ENCODE measurements around the gene SNX2.

SNX2 gene

GRCh38 chr5:122789461-122790171 lies 14.7 kb downstream of the SNX2 start:
- H3K27ac ChIP-seq (ENCODE audit: low read depth, low read length) = no peak overlapping the region
- H3K4ac ChIP-seq (ENCODE audit: low read depth, low read length) = peak overlapping the region; percentile 24
- H3K9ac ChIP-seq (ENCODE audit: low read length) = no peak overlapping the region
- H2AK5ac ChIP-seq (ENCODE audit: low read length) = no peak overlapping the region
- no CpG with 5 or more reads among the region's 5 CpGs for whole genome bisulfite sequencing (ENCODE audit: extremely low coverage, insufficient coverage, insufficient read length)
- H3K27me3 ChIP-seq (ENCODE audit: insufficient read depth, low read length) = no peaks in the 10 kb centered on the region
- no peak overlapping the region for H3K4me2 ChIP-seq (ENCODE audit: low read length)
- no peak overlapping the region for H2BK12ac ChIP-seq (ENCODE audit: low read length)
- no peak overlapping the region for H3K14ac ChIP-seq (ENCODE audit: low read length)
- H3K79me2 ChIP-seq (ENCODE audit: control insufficient read depth, insufficient read depth, low read length, poor library complexity) = peaks cover 7% of the 10 kb centered on the region
- no peak overlapping the region for H2BK5ac ChIP-seq (ENCODE audit: low read depth, low read length, poor library complexity)
- no peaks in the 10 kb centered on the region for H3K4me1 ChIP-seq (ENCODE audit: control insufficient read depth in 1 of 2, insufficient read depth in 2 of 2, low read length in 2 of 2)
- H3K36me3 ChIP-seq (ENCODE audit: control insufficient read depth in 1 of 2, insufficient read depth in 2 of 2, low read length in 2 of 2) = peaks cover 0 to 2% of the 10 kb centered on the region in 2 experiments
- H2BK120ac ChIP-seq (ENCODE audit: insufficient read depth, low read length, poor library complexity) = no peak overlapping the region
- no peak overlapping the region for H3K4me3 ChIP-seq (ENCODE audit: low read depth, low read length)
- H4K12ac ChIP-seq (ENCODE audit: low read depth, low read length) = no peak overlapping the region
- no peak overlapping the region for H4K91ac ChIP-seq (ENCODE audit: low read depth, low read length)
- H3K18ac ChIP-seq (ENCODE audit: low read length) = no peak overlapping the region
- no peaks in the 10 kb centered on the region for H3K79me1 ChIP-seq (ENCODE audit: low read length)
- DNase-seq = no peak
- H4K8ac ChIP-seq (ENCODE audit: low read depth, low read length) = no peak overlapping the region
- no peak overlapping the region for H2AFZ ChIP-seq (ENCODE audit: insufficient read depth, low read length, poor library complexity)
- H3K23ac ChIP-seq (ENCODE audit: low read length) = no peak overlapping the region
- H3K9me3 ChIP-seq (ENCODE audit: insufficient read depth, low read depth, low read length) = no peaks in the 10 kb centered on the region

GRCh38 chr5:122790354-122791103 lies 15.6 kb downstream of the SNX2 start:
- H3K36me3 ChIP-seq (ENCODE audit: control insufficient read depth in 1 of 2, insufficient read depth in 2 of 2, low read length in 2 of 2) = peaks cover 0 to 2% of the 10 kb centered on the region in 2 experiments
- no peak overlapping the region for H2BK5ac ChIP-seq (ENCODE audit: low read depth, low read length, poor library complexity)
- no peak overlapping the region for H4K8ac ChIP-seq (ENCODE audit: low read depth, low read length)
- no peaks in the 10 kb centered on the region for H3K27me3 ChIP-seq (ENCODE audit: insufficient read depth, low read length)
- no peak overlapping the region for H3K14ac ChIP-seq (ENCODE audit: low read length)
- no peak overlapping the region for H4K91ac ChIP-seq (ENCODE audit: low read depth, low read length)
- 100% methylated on average over 1 of the region's 5 CpGs for WGBS (ENCODE audit: extremely low coverage, insufficient coverage, insufficient read length)
- no peak overlapping the region for H3K23ac ChIP-seq (ENCODE audit: low read length)
- H3K9me3 ChIP-seq (ENCODE audit: insufficient read depth, low read depth, low read length) = no peaks in the 10 kb centered on the region
- no peak overlapping the region for H3K18ac ChIP-seq (ENCODE audit: low read length)
- H3K4me1 ChIP-seq (ENCODE audit: control insufficient read depth in 1 of 2, insufficient read depth in 2 of 2, low read length in 2 of 2) = no peaks in the 10 kb centered on the region
- no peak overlapping the region for H3K4ac ChIP-seq (ENCODE audit: low read depth, low read length)
- H3K9ac ChIP-seq (ENCODE audit: low read length) = no peak overlapping the region
- H3K79me2 ChIP-seq (ENCODE audit: control insufficient read depth, insufficient read depth, low read length, poor library complexity) = peaks cover 7% of the 10 kb centered on the region
- no peak for DNase-seq
- H2BK12ac ChIP-seq (ENCODE audit: low read length) = no peak overlapping the region
- H2AK5ac ChIP-seq (ENCODE audit: low read length) = no peak overlapping the region
- no peak overlapping the region for H2BK120ac ChIP-seq (ENCODE audit: insufficient read depth, low read length, poor library complexity)
- H4K12ac ChIP-seq (ENCODE audit: low read depth, low read length) = no peak overlapping the region
- no peak overlapping the region for H3K4me2 ChIP-seq (ENCODE audit: low read length)
- no peak overlapping the region for H3K4me3 ChIP-seq (ENCODE audit: low read depth, low read length)
- no peak overlapping the region for H2AFZ ChIP-seq (ENCODE audit: insufficient read depth, low read length, poor library complexity)
- no peak overlapping the region for H3K27ac ChIP-seq (ENCODE audit: low read depth, low read length)
- H3K79me1 ChIP-seq (ENCODE audit: low read length) = no peaks in the 10 kb centered on the region

GRCh38 chr5:122805481-122805880 lies 30.6 kb downstream of the SNX2 start:
- Histone ChIP-seq H3K23ac (ENCODE audit: low read length) (no peak overlapping the region), H3K4me1 (ENCODE audit: control insufficient read depth in 1 of 2, insufficient read depth in 2 of 2, low read length in 2 of 2) (no peaks in the 10 kb centered on the region), H2AK5ac (ENCODE audit: low read length) (no peak overlapping the region), H3K14ac (ENCODE audit: low read length) (no peak overlapping the region), H4K8ac (ENCODE audit: low read depth, low read length) (no peak overlapping the region), H3K4me2 (ENCODE audit: low read length) (no peak overlapping the region), H2BK5ac (ENCODE audit: low read depth, low read length, poor library complexity) (no peak overlapping the region), H3K79me1 (ENCODE audit: low read length) (no peaks in the 10 kb centered on the region), H3K4me3 (ENCODE audit: low read depth, low read length) (no peak overlapping the region), H2AFZ (ENCODE audit: insufficient read depth, low read length, poor library complexity) (no peak overlapping the region), H3K27ac (ENCODE audit: low read depth, low read length) (no peak overlapping the region), H2BK12ac (ENCODE audit: low read length) (no peak overlapping the region), H3K27me3 (ENCODE audit: insufficient read depth, low read length) (no peaks in the 10 kb centered on the region), H3K79me2 (ENCODE audit: control insufficient read depth, insufficient read depth, low read length, poor library complexity) (no peaks in the 10 kb centered on the region), H3K4ac (ENCODE audit: low read depth, low read length) (no peak overlapping the region), H4K12ac (ENCODE audit: low read depth, low read length) (no peak overlapping the region), H3K9me3 (ENCODE audit: insufficient read depth, low read depth, low read length) (peaks cover 2% of the 10 kb centered on the region), H3K18ac (ENCODE audit: low read length) (no peak overlapping the region), H4K91ac (ENCODE audit: low read depth, low read length) (no peak overlapping the region), H3K9ac (ENCODE audit: low read length) (no peak overlapping the region), H3K36me3 (ENCODE audit: control insufficient read depth in 1 of 2, insufficient read depth in 2 of 2, low read length in 2 of 2) (peaks cover 15 to 16% of the 10 kb centered on the region in 2 experiments), H2BK120ac (ENCODE audit: insufficient read depth, low read length, poor library complexity) (no peak overlapping the region)
- DNase-seq = peak; percentile 10 to 66
- WGBS (ENCODE audit: extremely low coverage, insufficient coverage, insufficient read length) = no CpG with 5 or more reads among the region's 2 CpGs

- Histone ChIP-seq H2AK5ac (ENCODE audit: low read length) (no peak overlapping the region), H2BK120ac (ENCODE audit: insufficient read depth, low read length, poor library complexity) (no peak overlapping the region), H3K27ac (ENCODE audit: low read depth, low read length) (no peak overlapping the region), H3K79me2 (ENCODE audit: control insufficient read depth, insufficient read depth, low read length, poor library complexity) (no peaks in the 10 kb centered on the region), H3K9me3 (ENCODE audit: insufficient read depth, low read depth, low read length) (no peaks in the 10 kb centered on the region), H3K4me1 (ENCODE audit: control insufficient read depth in 1 of 2, insufficient read depth in 2 of 2, low read length in 2 of 2) (no peaks in the 10 kb centered on the region), H3K4me3 (ENCODE audit: low read depth, low read length) (no peak overlapping the region), H3K4me2 (ENCODE audit: low read length) (no peak overlapping the region), H2BK5ac (ENCODE audit: low read depth, low read length, poor library complexity) (no peak overlapping the region), H4K8ac (ENCODE audit: low read depth, low read length) (no peak overlapping the region), H3K4ac (ENCODE audit: low read depth, low read length) (no peak overlapping the region), H3K27me3 (ENCODE audit: insufficient read depth, low read length) (no peaks in the 10 kb centered on the region), H2BK12ac (ENCODE audit: low read length) (no peak overlapping the region), H3K79me1 (ENCODE audit: low read length) (no peaks in the 10 kb centered on the region), H3K9ac (ENCODE audit: low read length) (no peak overlapping the region), H4K91ac (ENCODE audit: low read depth, low read length) (no peak overlapping the region), H3K23ac (ENCODE audit: low read length) (no peak overlapping the region), H3K36me3 (ENCODE audit: control insufficient read depth in 1 of 2, insufficient read depth in 2 of 2, low read length in 2 of 2) (peaks cover 3 to 5% of the 10 kb centered on the region in 2 experiments), H2AFZ (ENCODE audit: insufficient read depth, low read length, poor library complexity) (no peak overlapping the region), H4K12ac (ENCODE audit: low read depth, low read length) (no peak overlapping the region), H3K14ac (ENCODE audit: low read length) (no peak overlapping the region), H3K18ac (ENCODE audit: low read length) (no peak overlapping the region)
- no peak for DNase-seq
- no CpG with 5 or more reads among the region's 2 CpGs for WGBS (ENCODE audit: extremely low coverage, insufficient coverage, insufficient read length)
Measured at GRCh38 chr5:122810405-122810804, 35.5 kb downstream of the SNX2 start.

Data from trophoblast cell (in vitro differentiated cells and primary cell).